Inflammatory macrophage treated with lipopolysaccharide for 1 hour (primary cell): ENCODE results near the gene ASB18.

Experiments used
- DNase-seq, 2 donors: peaks; one replicate each; pipeline ENCODE4 v3.0.0-alpha.2; 2020 to 2022

ASB18 gene

GRCh38 chr2:236264256-236264655 lies at the start of gene ASB18:
Gene ASB18, minus strand, starts transcription at chr2:236264406. Its CDS starts 61 bp downstream, at chr2:236264345.
- no peak for DNase-seq

- DNase-seq: no peak
Measured at GRCh38 chr2:236311286-236311685, 47.1 kb upstream of the ASB18 start.

- peak in 1 of 2 donors; percentile 23 for DNase-seq
Measured at GRCh38 chr2:236309669-236310029, 45.4 kb upstream of the ASB18 start.

- DNase-seq: no peak
Measured at GRCh38 chr2:236308855-236309668, 44.9 kb upstream of the ASB18 start.

- DNase-seq: no peak
Measured at GRCh38 chr2:236307641-236308040, 43.4 kb upstream of the ASB18 start.

GRCh38 chr2:236306825-236307540 lies 42.8 kb upstream of the ASB18 start:
- no peak for DNase-seq

- DNase-seq: no peak
Measured at GRCh38 chr2:236305964-236306605, 41.9 kb upstream of the ASB18 start.

- no peak for DNase-seq
Measured at GRCh38 chr2:236305531-236305930, 41.3 kb upstream of the ASB18 start.

GRCh38 chr2:236303935-236304334 lies 39.7 kb upstream of the ASB18 start:
- no peak for DNase-seq

GRCh38 chr2:236302555-236302954 lies 38.3 kb upstream of the ASB18 start:
- DNase-seq: no peak

- no peak for DNase-seq
Measured at GRCh38 chr2:236298924-236299475, 34.8 kb upstream of the ASB18 start.

- DNase-seq: no peak
Measured at GRCh38 chr2:236295481-236295880, 31.3 kb upstream of the ASB18 start.

- DNase-seq: no peak
Measured at GRCh38 chr2:236294647-236295046, 30.4 kb upstream of the ASB18 start.

- no peak for DNase-seq
Measured at GRCh38 chr2:236293241-236293810, 29.1 kb upstream of the ASB18 start.

- DNase-seq: no peak
Measured at GRCh38 chr2:236291911-236292310, 27.7 kb upstream of the ASB18 start.

GRCh38 chr2:236291476-236291875 lies 27.3 kb upstream of the ASB18 start:
- no peak for DNase-seq

GRCh38 chr2:236290742-236291425 lies 26.7 kb upstream of the ASB18 start:
- no peak for DNase-seq

- no peak for DNase-seq
Measured at GRCh38 chr2:236289766-236290462, 25.7 kb upstream of the ASB18 start.

GRCh38 chr2:236288373-236288772 lies 24.2 kb upstream of the ASB18 start:
- DNase-seq: peak; percentile 3 to 7

- no peak for DNase-seq
Measured at GRCh38 chr2:236287656-236288055, 23.4 kb upstream of the ASB18 start.

GRCh38 chr2:236286873-236287545 lies 22.8 kb upstream of the ASB18 start:
- no peak for DNase-seq
